OCI-LY3 (cell line): ENCODE measurements around the gene STX4.

ENCODE experiments used
- H2AFZ ChIP-seq: fragments of 200-600, 300-600 bp; shearing (Covaris generic); 2 replicates; pipeline ENCODE4 v1.6.0; 2014; ENCODE audit warnings: antibody characterized with exemption, low read depth, low read length
- H3K27ac ChIP-seq: fragments of 200-600, 300-600 bp; sonication (generic); 2 replicates; pipeline ENCODE4 v1.5.1; 2014; ENCODE audit warnings: mild to moderate bottlenecking, low read length, moderate library complexity, mixed read lengths
- H3K27me3 ChIP-seq: fragments of 200-600, 300-600 bp; sonication (generic); 2 replicates; pipeline ENCODE4 v1.6.1; 2014; ENCODE audit warnings: low read depth, low read length, mixed read lengths
- H3K36me3 ChIP-seq: fragments of 200-600, 300-600 bp; sonication (generic); replicated peaks from 2 replicates; pipeline ENCODE3; 2014; ENCODE audit warnings: low read depth, low read length, mixed read lengths
- H3K4me1 ChIP-seq: fragments of 300-600, 200-600 bp; sonication (generic); 2 replicates; pipeline ENCODE4 v1.6.1; 2014; ENCODE audit warnings: low read length, mixed read lengths
- H3K4me2 ChIP-seq: fragments of 200-600, 300-600 bp; sonication (generic); 2 replicates; pipeline ENCODE4 v1.6.1; 2014; ENCODE audit warnings: low read length, mixed read lengths
- H3K4me3 ChIP-seq: fragments of 300-600, 200-600 bp; sonication (generic); 2 replicates; pipeline ENCODE4 v1.5.1; 2014; ENCODE audit warnings: antibody characterized with exemption, mild to moderate bottlenecking, low read length, moderate library complexity
- H3K79me2 ChIP-seq: fragments of 300-600, 200-600 bp; shearing (Covaris generic); 2 replicates; pipeline ENCODE4 v1.6.1; 2014; ENCODE audit warnings: mild to moderate bottlenecking, low read length, mixed read lengths
- H3K9ac ChIP-seq: fragments of 300-600, 200-600 bp; shearing (Covaris generic); 2 replicates; pipeline ENCODE4 v1.6.0; 2014; ENCODE audit warnings: mild to moderate bottlenecking, low read length, moderate library complexity
- H3K9me3 ChIP-seq: fragments of 200-600, 300-600 bp; shearing (Covaris generic); 2 replicates; pipeline ENCODE4 v1.6.1; 2014; ENCODE audit warnings: low read length, mixed read lengths; ENCODE audit not compliant: insufficient read depth
- H4K20me1 ChIP-seq: fragments of 200-600, 300-600 bp; sonication (generic); 2 replicates; pipeline ENCODE4 v1.6.1; 2016; ENCODE audit warnings: low read length, mixed read lengths; ENCODE audit not compliant: insufficient read depth
- EZH2phosphoT487 ChIP-seq: fragments of 200-600 bp; shearing (Covaris generic); IDR thresholded peaks from 2 replicates; pipeline ENCODE4 v1.6.1; 2018; ENCODE audit warnings: antibody characterized with exemption, mixed run types, low read depth
- TF ChIP-seq, protein P1 (sequence below): fragments of 200-600, 300-600 bp; sonication (generic); IDR thresholded peaks from 2 replicates; pipeline ENCODE4 v1.5.1; 2014; ENCODE audit warnings: antibody characterized with exemption, low read length, low read depth

The STX4 gene

GRCh38 chr16:31064882-31065461 lies 31.6 kb downstream of the STX4 start:
- no peak overlapping the region for H3K27ac ChIP-seq
- 0 out of 2 replicates have a peak, but pooled peaks cover 2% of the 10 kb centered on the region for H4K20me1 ChIP-seq
- no peaks in the 10 kb centered on the region for H3K4me1 ChIP-seq
- H3K4me3 ChIP-seq = no peak overlapping the region
- H3K9ac ChIP-seq = no peak overlapping the region
- peaks cover 16% of the 10 kb centered on the region for H3K36me3 ChIP-seq
- no peak for TF ChIP-seq EZH2phosphoT487
- TF ChIP-seq, protein P1, sequence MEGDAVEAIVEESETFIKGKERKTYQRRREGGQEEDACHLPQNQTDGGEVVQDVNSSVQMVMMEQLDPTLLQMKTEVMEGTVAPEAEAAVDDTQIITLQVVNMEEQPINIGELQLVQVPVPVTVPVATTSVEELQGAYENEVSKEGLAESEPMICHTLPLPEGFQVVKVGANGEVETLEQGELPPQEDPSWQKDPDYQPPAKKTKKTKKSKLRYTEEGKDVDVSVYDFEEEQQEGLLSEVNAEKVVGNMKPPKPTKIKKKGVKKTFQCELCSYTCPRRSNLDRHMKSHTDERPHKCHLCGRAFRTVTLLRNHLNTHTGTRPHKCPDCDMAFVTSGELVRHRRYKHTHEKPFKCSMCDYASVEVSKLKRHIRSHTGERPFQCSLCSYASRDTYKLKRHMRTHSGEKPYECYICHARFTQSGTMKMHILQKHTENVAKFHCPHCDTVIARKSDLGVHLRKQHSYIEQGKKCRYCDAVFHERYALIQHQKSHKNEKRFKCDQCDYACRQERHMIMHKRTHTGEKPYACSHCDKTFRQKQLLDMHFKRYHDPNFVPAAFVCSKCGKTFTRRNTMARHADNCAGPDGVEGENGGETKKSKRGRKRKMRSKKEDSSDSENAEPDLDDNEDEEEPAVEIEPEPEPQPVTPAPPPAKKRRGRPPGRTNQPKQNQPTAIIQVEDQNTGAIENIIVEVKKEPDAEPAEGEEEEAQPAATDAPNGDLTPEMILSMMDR = no peak
- H3K79me2 ChIP-seq = peaks cover 28% of the 10 kb centered on the region
- no peaks in the 10 kb centered on the region for H3K27me3 ChIP-seq
- H2AFZ ChIP-seq = no peak overlapping the region
- H3K4me2 ChIP-seq = no peak overlapping the region
- no peaks in the 10 kb centered on the region for H3K9me3 ChIP-seq

GRCh38 chr16:31067342-31067741 lies 34.0 kb downstream of the STX4 start:
- H3K79me2 ChIP-seq = peaks cover 47% of the 10 kb centered on the region
- no peaks in the 10 kb centered on the region for H3K27me3 ChIP-seq
- no peak overlapping the region for H3K4me2 ChIP-seq
- TF ChIP-seq, protein P1 = no peak
- TF ChIP-seq EZH2phosphoT487 = no peak
- H4K20me1 ChIP-seq = 0 out of 2 replicates have a peak, but pooled peaks cover 2% of the 10 kb centered on the region
- peaks cover 9% of the 10 kb centered on the region for H3K4me1 ChIP-seq
- peaks cover 5% of the 10 kb centered on the region for H3K36me3 ChIP-seq
- no peak overlapping the region for H3K27ac ChIP-seq
- H3K4me3 ChIP-seq = no peak overlapping the region
- H3K9me3 ChIP-seq = no peaks in the 10 kb centered on the region
- no peak overlapping the region for H2AFZ ChIP-seq
- no peak overlapping the region for H3K9ac ChIP-seq

GRCh38 chr16:31071861-31072260 lies 38.5 kb downstream of the STX4 start:
- H2AFZ ChIP-seq = no peak overlapping the region
- TF ChIP-seq, protein P1 = no peak
- no peak for TF ChIP-seq EZH2phosphoT487
- peak overlapping the region; percentile 99 for H3K4me3 ChIP-seq
- H3K4me1 ChIP-seq = peaks cover 16% of the 10 kb centered on the region
- no peaks in the 10 kb centered on the region for H3K9me3 ChIP-seq
- peak overlapping the region; percentile 83 for H3K27ac ChIP-seq
- H3K9ac ChIP-seq = peak overlapping the region; percentile 96
- H3K36me3 ChIP-seq = no peaks in the 10 kb centered on the region
- H3K79me2 ChIP-seq = peaks cover 75% of the 10 kb centered on the region
- H4K20me1 ChIP-seq = 0 out of 2 replicates have a peak, but pooled peaks cover 2% of the 10 kb centered on the region
- peak overlapping the region; percentile 98 for H3K4me2 ChIP-seq
- H3K27me3 ChIP-seq = no peaks in the 10 kb centered on the region

DNA sequence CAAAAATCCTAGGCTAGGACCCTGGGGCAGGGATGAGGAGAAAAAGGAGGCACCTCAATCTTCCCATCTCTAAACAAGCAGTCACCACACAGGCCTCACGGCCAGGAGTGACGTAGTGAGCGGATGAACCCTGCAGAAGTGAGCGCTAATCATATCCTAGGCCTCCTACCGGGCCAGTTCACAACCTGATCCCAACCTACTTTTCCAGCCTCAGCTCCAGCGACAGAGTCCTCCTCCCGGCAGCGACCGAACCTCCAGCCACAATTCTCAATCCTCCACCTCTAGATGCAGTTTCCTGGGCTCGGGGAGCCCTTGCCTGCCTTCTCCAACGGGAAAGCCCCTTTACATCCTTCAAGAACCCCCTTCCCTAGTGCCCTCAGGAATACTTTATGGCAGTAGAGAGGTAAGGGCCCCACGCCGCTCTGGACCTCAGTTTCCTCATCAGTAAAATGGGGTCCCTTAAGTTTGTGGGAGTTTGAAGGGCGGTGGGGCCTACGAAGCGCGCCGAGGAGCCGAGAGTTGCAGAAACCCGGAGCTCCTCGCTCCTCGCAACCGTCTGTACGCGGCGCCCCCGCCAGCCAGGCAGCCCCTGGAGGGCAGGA lies 39.3 kb downstream of the STX4 start:
- Histone ChIP-seq H2AFZ (peak overlapping the region; percentile 81), H4K20me1 (0 out of 2 replicates have a peak, but pooled peaks cover 2% of the 10 kb centered on the region), H3K36me3 (peaks cover 5% of the 10 kb centered on the region), H3K4me3 (peak overlapping the region; percentile 99), H3K27ac (peak overlapping the region; percentile 83), H3K4me2 (peak overlapping the region; percentile 98), H3K9ac (peak overlapping the region; percentile 96), H3K4me1 (peaks cover 16% of the 10 kb centered on the region), H3K79me2 (peaks cover 74% of the 10 kb centered on the region), H3K27me3 (no peaks in the 10 kb centered on the region), H3K9me3 (no peaks in the 10 kb centered on the region)
- TF ChIP-seq, protein P1 = no peak
- no peak for TF ChIP-seq EZH2phosphoT487
